HepG2 (cell line): ENCODE data around the gene CDK5R1.

ENCODE experiments used
- CEBPZ ChIP-seq: IDR thresholded peaks from 2 replicates; pipeline ENCODE4 v1.6.1; 2012; ENCODE audit warnings: low read length, improper control_type of control experiment
- CTCF ChIP-seq: sonication (generic); formaldehyde crosslinking; IDR thresholded peaks from 2 replicates; pipeline ENCODE4 v1.5.0; 2020; ENCODE audit warnings: mild to moderate bottlenecking, missing genetic modification reagents, moderate library complexity
- DNMT3B ChIP-seq: conservative IDR thresholded peaks from 2 replicates; pipeline ENCODE4 v1.6.1; 2016; ENCODE audit warnings: missing biosample characterization, control low read depth
- EP300 ChIP-seq, 3 experiments: sonication (generic) in 1 of 3; formaldehyde crosslinking in 1 of 3; IDR thresholded peaks; 2 replicates each; pipeline versions ENCODE4 v1.5.1 to v1.6.1; 2011 to 2020; ENCODE audit warnings: low read depth in 2 of 3, low read length in 2 of 3, borderline replicate concordance in 1 of 3, improper control_type of control experiment in 1 of 3, mild to moderate bottlenecking in 1 of 3, missing genetic modification reagents in 1 of 3, moderate library complexity in 1 of 3
- JUN ChIP-seq: sonication (generic); formaldehyde crosslinking; IDR thresholded peaks from 2 replicates; pipeline ENCODE4 v1.4.0; 2020; ENCODE audit warnings: mild to moderate bottlenecking, missing genetic modification reagents
- KMT2A ChIP-seq: sonication (generic); formaldehyde crosslinking; IDR thresholded peaks from 2 replicates; pipeline ENCODE4 v1.4.0; 2020; ENCODE audit warnings: missing genetic modification reagents
- PCBP2 ChIP-seq: fragments of 200-400 bp; formaldehyde crosslinking; optimal IDR thresholded peaks from 2 replicates; pipeline ENCODE3; 2018; ENCODE audit warnings: low read length, low read depth; ENCODE audit not compliant: poor library complexity, severe bottlenecking
- RXRA ChIP-seq: sonication (generic); formaldehyde crosslinking; IDR thresholded peaks from 2 replicates; pipeline ENCODE4 v1.5.1; 2020; ENCODE audit warnings: missing genetic modification reagents
- SMC3 ChIP-seq: IDR thresholded peaks from 2 replicates; pipeline ENCODE4 v1.6.1; 2011; ENCODE audit warnings: low read length, improper control_type of control experiment
- TCF7 ChIP-seq: sonication (generic); IDR thresholded peaks from 2 replicates; pipeline ENCODE4 v1.6.1; 2016; ENCODE audit warnings: antibody characterized with exemption, low read depth

- TF ChIP-seq DNMT3B (CRISPR knock-in tag) (no peak), CEBPZ (no peak), RXRA (CRISPR knock-in tag) (no peak), PCBP2 (no peak), SMC3 (no peak), KMT2A (CRISPR knock-in tag) (no peak), EP300 (IDR thresholded peaks at IDR 0.05; ENCODE audit: low read depth in 2 of 2, low read length in 2 of 2) (no peak), EP300 (CRISPR knock-in tag; IDR thresholded peaks at IDR 0.05; ENCODE audit: borderline replicate concordance) (no peak), CTCF (no peak), TCF7 (no peak), JUN (CRISPR knock-in tag) (no peak)
These were observed 29.7 kb downstream of the CDK5R1 start for GRCh38 chr17:32516450-32516849.
